GM12874 (cell line): ENCODE results near the gene DPM3.

ENCODE experiments used
- TF ChIP-seq, protein P1 (sequence below): IDR thresholded peaks from 2 replicates; pipeline ENCODE4 v1.5.1; 2011; ENCODE audit warnings: low read depth, mild to moderate bottlenecking, control low read depth, low read length, moderate library complexity; ENCODE audit not compliant: insufficient read depth

The DPM3 gene

GRCh38 chr1:155108296-155108695, 32.0 kb downstream of the DPM3 start:
- TF ChIP-seq, protein P1, sequence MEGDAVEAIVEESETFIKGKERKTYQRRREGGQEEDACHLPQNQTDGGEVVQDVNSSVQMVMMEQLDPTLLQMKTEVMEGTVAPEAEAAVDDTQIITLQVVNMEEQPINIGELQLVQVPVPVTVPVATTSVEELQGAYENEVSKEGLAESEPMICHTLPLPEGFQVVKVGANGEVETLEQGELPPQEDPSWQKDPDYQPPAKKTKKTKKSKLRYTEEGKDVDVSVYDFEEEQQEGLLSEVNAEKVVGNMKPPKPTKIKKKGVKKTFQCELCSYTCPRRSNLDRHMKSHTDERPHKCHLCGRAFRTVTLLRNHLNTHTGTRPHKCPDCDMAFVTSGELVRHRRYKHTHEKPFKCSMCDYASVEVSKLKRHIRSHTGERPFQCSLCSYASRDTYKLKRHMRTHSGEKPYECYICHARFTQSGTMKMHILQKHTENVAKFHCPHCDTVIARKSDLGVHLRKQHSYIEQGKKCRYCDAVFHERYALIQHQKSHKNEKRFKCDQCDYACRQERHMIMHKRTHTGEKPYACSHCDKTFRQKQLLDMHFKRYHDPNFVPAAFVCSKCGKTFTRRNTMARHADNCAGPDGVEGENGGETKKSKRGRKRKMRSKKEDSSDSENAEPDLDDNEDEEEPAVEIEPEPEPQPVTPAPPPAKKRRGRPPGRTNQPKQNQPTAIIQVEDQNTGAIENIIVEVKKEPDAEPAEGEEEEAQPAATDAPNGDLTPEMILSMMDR = no peak

DNA sequence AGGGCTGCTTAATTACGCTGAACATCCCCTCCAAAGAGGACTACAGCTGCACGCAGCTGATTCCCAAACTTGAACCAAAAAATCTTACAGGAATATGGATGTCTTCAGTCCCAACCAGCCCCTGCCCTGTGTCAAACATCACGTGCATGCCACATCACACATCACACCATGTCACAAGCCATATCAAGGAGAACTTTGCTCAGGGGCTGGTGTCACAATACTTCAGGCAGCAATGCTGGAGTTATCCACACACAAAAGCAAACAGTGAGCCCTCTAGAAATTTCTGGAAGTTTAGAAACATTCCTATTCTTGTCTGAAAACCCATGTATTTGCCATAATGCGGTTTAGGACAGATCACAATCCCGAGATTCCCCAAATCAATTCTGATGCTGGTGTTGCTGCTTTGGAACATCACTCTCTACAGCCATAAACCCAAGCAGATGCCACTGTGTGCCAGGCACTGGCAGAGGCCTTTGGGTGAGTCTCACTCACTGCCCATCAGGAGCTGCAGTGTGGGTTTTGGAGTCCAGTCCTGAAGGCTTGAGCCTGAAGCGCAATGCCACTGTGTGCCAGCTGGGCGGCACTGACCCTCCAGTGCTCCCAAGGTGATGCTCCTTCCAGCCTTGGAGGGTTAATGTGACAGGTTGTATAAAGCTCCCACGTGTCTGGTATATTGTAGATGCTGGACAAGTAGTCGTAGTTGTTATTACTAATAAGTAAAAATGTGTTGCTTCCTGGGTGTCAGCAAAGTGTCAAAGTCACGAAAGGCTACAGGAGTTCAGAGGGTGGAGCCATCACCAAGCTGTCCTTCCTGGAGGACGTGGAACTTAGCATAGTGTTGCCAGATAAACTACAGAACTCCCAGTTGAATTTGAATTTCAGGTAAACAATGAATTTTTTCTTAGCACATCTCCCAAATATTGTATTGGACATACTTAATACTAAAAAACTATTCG, 32.7 kb downstream of the DPM3 start:
- TF ChIP-seq, protein P1 = no peak

DNA sequence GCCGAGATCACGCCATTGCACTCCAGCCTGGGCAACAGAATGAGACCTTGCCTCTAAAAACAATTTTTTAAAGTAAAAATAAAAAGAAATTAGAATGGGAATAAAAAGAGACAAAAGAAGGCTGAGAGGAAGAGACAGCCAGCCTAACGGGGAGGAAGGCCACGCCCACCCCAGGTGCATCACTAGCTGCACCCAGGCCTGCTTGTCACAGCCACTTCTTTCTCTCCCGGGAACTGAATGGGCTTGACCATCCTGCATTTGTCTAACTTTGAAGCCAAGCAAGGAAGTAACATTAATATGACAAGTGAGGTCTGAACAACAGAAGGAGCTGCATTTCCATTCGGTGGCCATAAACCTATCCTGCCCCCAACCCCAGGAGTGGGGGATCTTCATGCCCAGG, 33.5 kb downstream of the DPM3 start:
- TF ChIP-seq, protein P1 = no peak

- TF ChIP-seq, protein P1 = no peak
These were observed 34.7 kb downstream of the DPM3 start for GRCh38 chr1:155105604-155106011.

DNA sequence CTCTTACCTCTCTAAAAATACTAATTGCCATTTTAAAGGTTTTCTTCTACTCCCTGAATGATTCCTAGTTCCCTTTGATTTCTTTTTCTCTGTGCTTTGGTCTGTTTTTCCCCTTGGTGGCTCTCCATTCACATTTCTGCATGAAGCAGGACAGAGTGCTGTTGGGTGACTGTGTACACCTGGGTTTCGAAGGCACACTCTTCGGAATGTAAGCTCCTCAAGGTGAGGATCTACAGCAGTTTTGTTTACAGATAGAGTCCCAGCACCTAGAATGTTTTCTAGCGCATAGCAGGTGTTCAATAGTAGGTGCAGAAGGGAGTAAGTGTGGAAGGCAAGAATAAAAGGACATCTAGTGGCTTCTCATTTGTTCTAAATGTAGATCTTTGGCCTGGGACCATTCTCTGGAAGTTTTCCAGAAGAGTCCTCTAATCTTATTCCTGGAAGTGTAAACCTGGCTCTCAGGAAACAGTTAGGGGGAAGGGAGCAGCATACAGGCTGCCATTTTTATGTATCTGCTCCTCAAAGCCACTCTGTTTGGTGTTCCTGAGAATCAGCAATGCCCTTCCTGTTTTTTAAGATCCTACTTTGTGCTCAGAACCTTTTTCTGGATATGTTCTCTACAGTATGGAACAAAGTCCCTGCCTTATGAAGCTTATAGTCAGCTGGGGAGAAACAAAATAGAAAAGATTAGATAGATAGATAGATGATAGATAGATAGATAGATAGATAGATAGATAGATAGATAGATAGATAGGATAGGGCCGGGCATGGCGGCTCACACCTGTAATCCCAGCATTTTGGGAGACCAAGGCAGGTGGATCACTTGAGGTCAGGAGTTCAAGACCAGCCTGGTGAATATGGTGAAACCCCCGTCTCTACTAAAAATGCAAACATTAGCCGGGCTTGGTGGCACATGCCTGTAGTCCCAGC, 35.5 kb downstream of the DPM3 start:
- TF ChIP-seq, protein P1 = no peak

DNA sequence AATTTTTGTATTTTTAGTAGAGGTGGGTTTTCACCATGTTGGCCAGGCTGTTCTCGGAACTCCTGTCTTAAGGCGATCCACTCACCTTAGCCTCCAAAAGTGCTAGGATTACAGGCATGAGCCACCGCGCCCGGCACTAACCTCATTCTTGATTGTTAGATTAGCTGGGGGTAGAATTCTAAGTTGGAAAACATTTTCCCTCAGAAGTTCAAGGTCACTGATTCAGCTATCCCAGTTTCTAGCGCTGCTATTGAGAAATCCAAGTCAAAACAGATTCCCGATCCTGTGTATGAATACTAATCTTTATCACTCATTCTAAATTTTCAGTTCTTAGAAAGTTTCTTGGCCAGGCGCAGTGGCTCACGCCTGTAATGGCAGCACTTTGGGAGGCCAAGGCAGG, 37.0 kb downstream of the DPM3 start:
- TF ChIP-seq, protein P1 = no peak

DNA sequence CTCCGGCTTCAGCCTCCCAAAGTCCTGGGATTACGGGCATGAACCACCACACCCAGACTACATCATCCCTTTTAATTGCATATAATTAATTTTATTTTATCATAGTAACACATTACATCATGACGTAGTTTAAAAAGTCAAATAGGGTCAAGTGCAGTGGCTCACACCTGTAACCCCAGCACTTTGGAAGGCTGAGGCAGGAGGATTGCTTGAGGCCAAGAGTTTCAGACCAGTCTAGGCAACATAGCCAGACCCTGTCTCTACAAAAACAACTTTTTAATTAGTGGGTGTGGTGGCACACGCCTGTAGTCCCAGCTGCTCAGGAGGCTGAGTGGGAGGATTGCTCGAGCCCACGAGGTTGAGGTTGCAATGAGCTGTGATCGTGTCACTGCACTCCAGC, 41.0 kb downstream of the DPM3 start:
- TF ChIP-seq, protein P1 = no peak
